Activated B cell treated with CpG ODN at 0.5 μM for 24 hours (primary cell): ENCODE data around the gene NXPH2. TPM values are rescaled to one million over a fixed set of nuclear protein-coding genes. Genes with fewer than 3 reads are reported as not detected.

Source experiments
- ATAC-seq: fragments of 200-7000 bp; cut with Tn5 transposase; one replicate; pipeline ENCODE4 v1.10.0; 2021; ENCODE audit warnings: low read depth, mild to moderate bottlenecking, moderate library complexity
- CTCF ChIA-PET: fragments of 350-600 bp; sonication (Branson Sonifier 250); formaldehyde crosslinking; loops from one replicate; lab custom pipeline; 2021; ENCODE audit warnings: antibody characterized with exemption; lab: Charles Lee
- POLR2A ChIA-PET: fragments of 350-600 bp; sonication (Branson Sonifier 250); formaldehyde crosslinking; loops from one replicate; lab custom pipeline; 2021; ENCODE audit warnings: antibody characterized with exemption; lab: Charles Lee
- DNase-seq: peaks from one replicate; pipeline ENCODE4 v3.0.0; 2022
- H3K27ac Mint-ChIP-seq: one replicate; pipeline ENCODE4 v1.8.0; 2020; ENCODE audit warnings: mixed read lengths
- H3K27me3 Mint-ChIP-seq: one replicate; pipeline ENCODE4 v1.8.0; 2021; ENCODE audit warnings: mixed read lengths
- H3K36me3 Mint-ChIP-seq: one replicate; pipeline ENCODE4 v1.8.0; 2021; ENCODE audit warnings: low read depth, mixed read lengths
- H3K4me1 Mint-ChIP-seq: one replicate; pipeline ENCODE4 v1.8.0; 2021; ENCODE audit warnings: mixed read lengths
- H3K4me3 Mint-ChIP-seq: one replicate; pipeline ENCODE4 v1.8.0; 2020; ENCODE audit warnings: mild to moderate bottlenecking, mixed read lengths
- H3K9me3 Mint-ChIP-seq: one replicate; pipeline ENCODE4 v1.8.0; 2020; ENCODE audit warnings: mixed read lengths
- intact Hi-C: fragments of 100-400 bp; cut with micrococcal nuclease; formaldehyde crosslinking; loops from one replicate; pipeline ENCODE4 v1.15.1; 2024
- total RNA-seq: library from RNA; stranded (reverse); gene quantifications from 2 replicates; pipeline ENCODE4 v1.2.3, GENCODE V29; 2022
- TF ChIP-seq, protein P1 (sequence below): fragments of 200-600 bp; IDR thresholded peaks from one replicate; pipeline ENCODE4 v1.8.0; 2022; ENCODE audit warnings: antibody characterized with exemption, mild to moderate bottlenecking

Gene NXPH2
- total RNA-seq, 1 donor from 2014 or later = not detected

- POLR2A ChIA-PET = no interaction called here
- ATAC-seq = no peak
- CTCF ChIA-PET = interaction anchor here (1.6 kb wide), 1 partner anchor 8 kb away, joined by 7 read pairs; no protein-coding TSS in a partner anchor
- Mint-ChIP-seq H3K27ac (no peak overlapping the region), H3K9me3 (no peaks in the 10 kb centered on the region), H3K4me1 (no peaks in the 10 kb centered on the region), H3K36me3 (no peaks in the 10 kb centered on the region), H3K4me3 (no peak overlapping the region), H3K27me3 (peaks cover 5% of the 10 kb centered on the region)
- no peak for DNase-seq
- intact Hi-C loops = no loop called here
- TF ChIP-seq, protein P1, sequence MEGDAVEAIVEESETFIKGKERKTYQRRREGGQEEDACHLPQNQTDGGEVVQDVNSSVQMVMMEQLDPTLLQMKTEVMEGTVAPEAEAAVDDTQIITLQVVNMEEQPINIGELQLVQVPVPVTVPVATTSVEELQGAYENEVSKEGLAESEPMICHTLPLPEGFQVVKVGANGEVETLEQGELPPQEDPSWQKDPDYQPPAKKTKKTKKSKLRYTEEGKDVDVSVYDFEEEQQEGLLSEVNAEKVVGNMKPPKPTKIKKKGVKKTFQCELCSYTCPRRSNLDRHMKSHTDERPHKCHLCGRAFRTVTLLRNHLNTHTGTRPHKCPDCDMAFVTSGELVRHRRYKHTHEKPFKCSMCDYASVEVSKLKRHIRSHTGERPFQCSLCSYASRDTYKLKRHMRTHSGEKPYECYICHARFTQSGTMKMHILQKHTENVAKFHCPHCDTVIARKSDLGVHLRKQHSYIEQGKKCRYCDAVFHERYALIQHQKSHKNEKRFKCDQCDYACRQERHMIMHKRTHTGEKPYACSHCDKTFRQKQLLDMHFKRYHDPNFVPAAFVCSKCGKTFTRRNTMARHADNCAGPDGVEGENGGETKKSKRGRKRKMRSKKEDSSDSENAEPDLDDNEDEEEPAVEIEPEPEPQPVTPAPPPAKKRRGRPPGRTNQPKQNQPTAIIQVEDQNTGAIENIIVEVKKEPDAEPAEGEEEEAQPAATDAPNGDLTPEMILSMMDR = no peak
Measured at GRCh38 chr2:138818556-138818955, 38.4 kb upstream of the NXPH2 start.

DNA sequence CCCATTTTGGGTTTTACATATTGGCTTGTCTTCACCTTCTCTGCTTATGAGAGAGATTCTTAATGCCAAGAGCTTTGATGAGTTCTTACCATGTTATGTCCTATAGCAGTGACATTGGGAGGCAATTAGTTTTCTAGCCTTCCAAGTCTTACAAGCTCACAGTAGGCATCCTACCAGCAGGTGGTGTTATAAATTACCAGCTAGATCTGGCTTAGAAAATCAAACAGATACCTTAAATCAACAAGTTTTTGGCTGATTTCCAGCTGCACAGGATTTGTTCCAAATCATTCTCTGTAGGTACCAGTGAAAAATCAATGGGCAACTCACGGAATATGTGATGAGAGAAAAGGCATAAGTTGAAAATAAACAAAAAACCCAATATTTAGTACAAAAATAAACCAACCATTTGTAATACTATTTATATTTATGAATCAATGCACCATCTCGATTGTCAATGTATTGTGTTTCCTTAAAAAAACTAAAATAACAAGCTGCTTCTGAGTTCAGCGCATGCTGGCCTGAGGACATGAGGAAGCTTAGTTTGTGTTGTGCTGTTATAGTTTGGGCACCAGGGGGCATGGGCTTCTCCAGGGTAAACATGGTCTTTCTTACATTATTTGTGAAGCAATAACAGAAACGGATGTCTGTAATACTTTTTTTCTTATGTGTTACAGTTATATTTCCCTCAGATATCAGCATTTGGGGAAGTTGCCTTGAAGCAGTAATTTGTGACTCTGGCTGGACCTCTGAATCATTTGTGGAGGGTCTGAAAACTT, 34.1 kb upstream of the NXPH2 start:
- H3K4me1 Mint-ChIP-seq = no peaks in the 10 kb centered on the region
- no peak overlapping the region for H3K27ac Mint-ChIP-seq
- H3K36me3 Mint-ChIP-seq = no peaks in the 10 kb centered on the region
- H3K27me3 Mint-ChIP-seq = peaks cover 5% of the 10 kb centered on the region
- H3K4me3 Mint-ChIP-seq = no peak overlapping the region
- DNase-seq (no peak), ATAC-seq (no peak)
- CTCF ChIA-PET = interaction anchor here (2.9 kb wide), 1 partner anchor 13 kb away, joined by 13 read pairs; no protein-coding TSS in a partner anchor
- TF ChIP-seq, protein P1 = no peak
- POLR2A ChIA-PET = no interaction called here
- intact Hi-C loops = no loop called here
- no peaks in the 10 kb centered on the region for H3K9me3 Mint-ChIP-seq

DNA sequence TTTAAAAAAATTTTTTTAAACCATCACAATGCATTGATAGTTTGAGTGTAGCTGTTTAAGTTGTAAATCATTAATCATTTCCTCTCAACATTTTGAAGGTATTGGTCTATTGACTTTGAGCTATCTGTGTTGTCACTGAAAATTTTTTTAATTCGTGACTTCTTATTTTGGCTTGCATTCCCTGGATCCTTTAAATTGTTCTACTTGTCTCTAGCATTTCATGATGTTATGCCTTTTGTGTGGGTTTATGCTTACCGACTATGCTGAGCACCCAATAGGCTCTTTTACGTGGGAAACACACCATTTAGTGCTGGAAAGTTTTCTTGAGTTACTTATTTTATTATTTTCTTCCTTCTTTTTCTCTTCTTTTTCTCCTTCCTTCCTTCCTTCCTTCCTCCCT, 31.2 kb upstream of the NXPH2 start:
- H3K4me1 Mint-ChIP-seq = no peaks in the 10 kb centered on the region
- peaks cover 3% of the 10 kb centered on the region for H3K27me3 Mint-ChIP-seq
- POLR2A ChIA-PET = no interaction called here
- no peak overlapping the region for H3K4me3 Mint-ChIP-seq
- H3K27ac Mint-ChIP-seq = no peak overlapping the region
- TF ChIP-seq, protein P1 = no peak
- no peaks in the 10 kb centered on the region for H3K36me3 Mint-ChIP-seq
- CTCF ChIA-PET = no interaction called here
- no peak for DNase-seq
- no peaks in the 10 kb centered on the region for H3K9me3 Mint-ChIP-seq
- intact Hi-C loops = no loop called here
- no peak for ATAC-seq

DNA sequence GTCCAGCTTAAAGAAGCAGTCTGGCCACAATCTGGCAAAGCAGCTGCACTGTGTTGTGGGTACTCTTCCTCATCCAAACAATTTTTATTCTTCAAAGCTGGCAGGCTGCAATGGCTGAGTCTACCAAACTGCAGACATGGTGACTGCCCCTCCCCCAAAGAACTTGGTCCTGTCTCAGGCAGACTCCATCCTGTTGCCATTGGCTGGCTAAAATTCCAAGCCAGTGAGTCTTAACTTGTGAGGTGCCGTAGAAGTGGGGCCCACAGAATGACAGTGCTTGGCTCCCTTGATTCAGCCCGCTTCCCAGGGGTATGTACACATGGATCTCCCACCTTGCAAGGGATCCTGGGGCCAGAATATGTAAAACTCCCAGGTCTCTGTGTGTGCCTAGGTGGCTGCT, 14.5 kb upstream of the NXPH2 start:
- no peaks in the 10 kb centered on the region for H3K36me3 Mint-ChIP-seq
- no peak overlapping the region for H3K4me3 Mint-ChIP-seq
- peaks cover 21% of the 10 kb centered on the region for H3K27me3 Mint-ChIP-seq
- TF ChIP-seq, protein P1 = no peak
- POLR2A ChIA-PET = no interaction called here
- intact Hi-C loops = no loop called here
- ATAC-seq (no peak), DNase-seq (no peak)
- no peak overlapping the region for H3K27ac Mint-ChIP-seq
- H3K4me1 Mint-ChIP-seq = no peaks in the 10 kb centered on the region
- CTCF ChIA-PET = no interaction called here
- H3K9me3 Mint-ChIP-seq = peaks cover 3% of the 10 kb centered on the region

- POLR2A ChIA-PET = no interaction called here
- Mint-ChIP-seq H3K36me3 (no peaks in the 10 kb centered on the region), H3K4me1 (no peaks in the 10 kb centered on the region), H3K27me3 (peaks cover 11% of the 10 kb centered on the region), H3K4me3 (no peak overlapping the region), H3K27ac (no peak overlapping the region), H3K9me3 (no peaks in the 10 kb centered on the region)
- TF ChIP-seq, protein P1 = no peak
- CTCF ChIA-PET = interaction anchor here (0.6 to 3.6 kb wide), 15 partner anchors 18 to 924 kb away, joined by 3 to 32 read pairs (median 4); no protein-coding TSS in a partner anchor
- DNase-seq = no peak
- intact Hi-C loops = loop anchor here (1.0 to 10.0 kb wide), 7 partner anchors 40 to 921 kb away; no protein-coding TSS in a partner anchor
- no peak for ATAC-seq
Measured at GRCh38 chr2:138787053-138787666, 7.0 kb upstream of the NXPH2 start.
